Myometrial cell (primary cell): ENCODE data around the gene ADAMTSL1. TPM values are rescaled to one million over a fixed set of nuclear protein-coding genes. Genes with fewer than 3 reads are reported as not detected.

Source experiments
- total RNA-seq: library from RNA; depleted of rRNA; stranded (reverse); fragments of >200 nt; gene quantifications from 2 replicates; pipeline ENCODE4 v1.2.3, GENCODE V29; 2015

The ADAMTSL1 gene
- 55.4 and 85.4 TPM in 2 replicates for total RNA-seq

DNA sequence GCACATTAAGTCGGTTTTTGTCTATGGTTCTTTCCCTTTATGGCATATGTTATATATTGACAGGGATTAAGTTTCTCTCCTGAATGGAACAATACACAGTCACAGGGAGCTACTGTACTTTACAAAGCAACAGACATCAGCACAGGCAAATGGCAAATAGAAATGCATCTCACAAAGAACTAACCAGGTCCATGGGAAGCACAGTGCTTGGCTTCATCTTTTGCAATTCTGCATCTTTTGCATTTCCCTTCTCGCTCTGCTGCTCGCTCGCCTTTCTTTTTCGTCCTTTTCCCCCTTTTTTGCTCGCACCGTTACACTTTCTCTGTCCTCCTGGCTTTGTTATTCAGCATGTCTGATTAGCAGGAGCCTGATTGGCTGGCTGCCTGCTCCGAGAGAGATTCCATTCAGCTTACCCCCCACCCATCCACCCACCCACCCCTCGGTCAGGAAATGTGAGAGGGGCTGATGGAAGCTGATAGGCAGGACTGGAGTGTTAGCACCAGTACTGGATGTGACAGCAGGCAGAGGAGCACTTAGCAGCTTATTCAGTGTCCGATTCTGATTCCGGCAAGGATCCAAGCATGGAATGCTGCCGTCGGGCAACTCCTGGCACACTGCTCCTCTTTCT is at the start of gene ADAMTSL1:
Gene ADAMTSL1, plus strand, starts transcription at position 502 of the 628 bp plus-strand sequence. Its CDS starts 80 bp downstream, at position 582.

